ENCODE results near the gene FHOD3. TPM values are rescaled to one million over a fixed set of nuclear protein-coding genes. Genes with fewer than 3 reads are reported as not detected.

The FHOD3 gene
- total RNA-seq, 4 donors from 2014 or later = 15.6 to 25.9 (median 21.6) TPM

- Histone ChIP-seq H3K4me1 (no peaks in the 10 kb centered on the region), H3K9me3 (no peaks in the 10 kb centered on the region), H3K36me3 (no peaks in the 10 kb centered on the region), H3K27ac (no peak overlapping the region), H3K4me3 (no peak overlapping the region), H3K27me3 (no peaks in the 10 kb centered on the region)
- WGBS, 2 donors = 85 to 92% methylated on average over 8 of the region's 8 CpGs
- no peak for DNase-seq (ENCODE audit: low spot score in 2 of 2)
- no peak for TF ChIP-seq EP300 (IDR thresholded peaks at IDR 0.05)
- TF ChIP-seq CTCF (IDR thresholded peaks at IDR 0.05) = no peak
- no peak for TF ChIP-seq POLR2A (IDR thresholded peaks at IDR 0.05)
Measured at GRCh38 chr18:36533446-36534153, 236.1 kb downstream of the FHOD3 start.

DNA sequence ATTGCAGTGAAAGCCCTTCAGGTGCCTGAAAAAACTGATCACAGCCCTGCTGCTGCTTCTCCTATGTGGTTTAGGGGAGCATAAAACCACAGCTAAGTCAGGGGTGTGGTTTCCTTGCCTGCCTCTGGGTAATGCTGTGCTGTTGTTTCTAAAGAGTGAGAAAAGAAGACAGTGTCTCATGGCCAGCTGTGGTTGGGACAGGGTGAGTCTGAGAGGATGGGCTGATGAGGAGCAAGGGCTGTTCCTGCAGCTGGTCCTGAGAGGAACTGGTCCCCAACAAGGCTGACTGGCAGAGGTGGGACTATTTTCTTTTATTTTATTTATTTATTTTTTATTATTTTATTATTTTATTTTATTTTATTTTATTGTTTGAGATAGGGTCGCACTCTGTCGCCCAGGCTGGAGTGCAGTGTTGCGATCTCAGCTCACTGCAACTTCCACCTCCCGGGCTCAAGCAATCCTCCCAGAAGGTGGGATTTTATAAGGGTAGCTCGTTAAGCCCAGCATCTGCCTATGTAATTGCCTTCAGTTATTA is 236.7 kb downstream of the FHOD3 start:
- 81% methylated on average over 5 of the region's 5 CpGs for WGBS, 2 donors
- Histone ChIP-seq H3K4me1 (no peaks in the 10 kb centered on the region), H3K36me3 (no peaks in the 10 kb centered on the region), H3K9me3 (no peaks in the 10 kb centered on the region), H3K27ac (no peak overlapping the region), H3K4me3 (no peak overlapping the region), H3K27me3 (no peaks in the 10 kb centered on the region)
- TF ChIP-seq CTCF (IDR thresholded peaks at IDR 0.05) (no peak), EP300 (IDR thresholded peaks at IDR 0.05) (no peak), POLR2A (IDR thresholded peaks at IDR 0.05) (no peak)
- DNase-seq (ENCODE audit: low spot score in 2 of 2) = no peak

DNA sequence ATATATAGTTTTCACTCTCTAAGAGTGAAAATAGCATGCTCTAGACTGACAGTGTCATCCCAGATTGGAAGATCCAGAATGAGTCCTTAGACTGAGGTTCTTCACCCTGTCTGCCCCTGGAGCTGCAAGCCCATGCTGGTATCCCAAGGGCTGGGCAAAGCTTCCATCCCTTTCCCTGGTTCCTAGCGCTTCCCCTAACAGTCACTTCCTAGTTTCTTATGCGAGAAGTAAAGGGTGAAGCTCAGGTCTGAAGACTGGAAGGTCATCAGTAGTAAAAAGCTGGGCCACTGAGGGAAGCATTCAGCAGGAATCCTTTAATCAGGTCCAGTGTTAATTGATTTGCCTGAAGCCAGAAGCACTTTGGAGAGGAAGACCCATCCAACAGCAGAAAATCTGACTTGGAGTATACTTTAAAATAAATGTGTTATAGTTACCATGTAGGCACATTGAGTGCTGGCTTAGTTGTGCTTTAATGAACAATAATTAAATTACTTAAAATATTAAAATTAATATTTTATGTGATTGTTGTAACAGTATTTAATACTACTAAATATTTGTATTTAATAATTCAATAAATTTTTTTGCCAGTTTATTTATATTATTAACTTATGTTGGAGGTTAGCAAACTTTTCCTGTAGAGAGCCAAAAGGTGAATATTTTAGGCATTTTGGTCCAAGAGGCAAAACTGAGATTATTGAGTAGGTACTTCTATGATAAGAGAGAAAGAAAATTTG is 237.9 kb downstream of the FHOD3 start:
- H3K9me3 ChIP-seq = no peaks in the 10 kb centered on the region
- no peak for TF ChIP-seq EP300 (IDR thresholded peaks at IDR 0.05)
- no peak for TF ChIP-seq POLR2A (IDR thresholded peaks at IDR 0.05)
- TF ChIP-seq CTCF (IDR thresholded peaks at IDR 0.05) = no peak
- no peaks in the 10 kb centered on the region for H3K36me3 ChIP-seq
- no peaks in the 10 kb centered on the region for H3K27me3 ChIP-seq
- no peak overlapping the region for H3K27ac ChIP-seq
- DNase-seq (ENCODE audit: low spot score in 2 of 2) = no peak
- H3K4me3 ChIP-seq = no peak overlapping the region
- H3K4me1 ChIP-seq = no peaks in the 10 kb centered on the region
- WGBS, 2 donors = 79 to 85% methylated on average over 2 of the region's 2 CpGs

DNA sequence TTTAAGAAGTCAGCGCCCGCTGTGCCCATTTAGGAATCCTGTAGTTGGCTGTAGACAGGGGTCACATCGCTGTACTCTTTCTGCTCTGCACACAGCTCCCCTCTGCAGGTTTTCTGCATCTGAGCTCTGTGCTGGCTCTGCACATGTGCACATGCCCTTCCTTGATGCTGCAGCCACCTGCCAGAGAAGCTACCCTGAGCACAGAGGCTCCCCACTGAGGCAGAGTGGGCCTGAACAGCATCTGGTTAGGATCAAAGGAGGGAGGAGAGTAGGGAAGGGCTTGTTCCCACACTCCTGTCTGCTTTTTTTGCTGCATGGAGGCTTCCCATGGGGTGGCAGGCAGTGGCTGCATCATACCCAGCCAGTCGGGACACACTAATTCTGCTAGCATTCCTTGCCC is 238.9 kb downstream of the FHOD3 start:
- H3K27me3 ChIP-seq = no peaks in the 10 kb centered on the region
- no peaks in the 10 kb centered on the region for H3K36me3 ChIP-seq
- H3K27ac ChIP-seq = no peak overlapping the region
- WGBS, 2 donors = 70 to 76% methylated on average over 4 of the region's 4 CpGs
- DNase-seq (ENCODE audit: low spot score in 2 of 2) = no peak
- H3K4me1 ChIP-seq = no peaks in the 10 kb centered on the region
- H3K9me3 ChIP-seq = no peaks in the 10 kb centered on the region
- TF ChIP-seq EP300 (IDR thresholded peaks at IDR 0.05) = no peak
- no peak for TF ChIP-seq CTCF (IDR thresholded peaks at IDR 0.05)
- no peak for TF ChIP-seq POLR2A (IDR thresholded peaks at IDR 0.05)
- H3K4me3 ChIP-seq = no peak overlapping the region

DNA sequence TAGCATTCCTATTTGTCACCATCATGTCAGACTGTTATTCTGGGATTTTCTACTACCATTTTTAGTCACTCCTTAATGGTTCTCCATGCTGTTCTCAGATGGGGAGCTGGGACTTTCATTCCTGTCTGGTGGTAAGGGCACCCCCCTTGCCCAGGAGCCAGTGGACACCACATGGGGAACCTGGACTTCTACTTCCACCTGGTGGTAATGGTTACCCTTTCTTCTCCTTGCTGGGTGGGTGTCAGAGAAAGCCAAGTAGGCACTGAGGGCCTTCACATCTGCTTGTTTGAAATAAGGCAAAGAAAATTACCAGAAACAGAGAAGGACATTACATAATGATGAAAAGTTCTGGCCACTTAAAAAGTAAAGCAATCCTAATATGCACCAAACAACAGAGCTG is 239.8 kb downstream of the FHOD3 start:
- no peak for TF ChIP-seq CTCF (IDR thresholded peaks at IDR 0.05)
- TF ChIP-seq EP300 (IDR thresholded peaks at IDR 0.05) = no peak
- TF ChIP-seq POLR2A (IDR thresholded peaks at IDR 0.05) = no peak
- no peaks in the 10 kb centered on the region for H3K27me3 ChIP-seq
- DNase-seq (ENCODE audit: low spot score in 2 of 2) = no peak

More for the DNA sequence above, 239.8 kb downstream of the FHOD3 start:
- no peaks in the 10 kb centered on the region for H3K36me3 ChIP-seq
- no peaks in the 10 kb centered on the region for H3K9me3 ChIP-seq
- no peak overlapping the region for H3K27ac ChIP-seq
- H3K4me1 ChIP-seq = no peaks in the 10 kb centered on the region
- no peak overlapping the region for H3K4me3 ChIP-seq
